Right lobe of liver (tissue), 6 donors: ENCODE data around the gene ROBO2. TPM values are rescaled to one million over a fixed set of nuclear protein-coding genes. Genes with fewer than 3 reads are reported as not detected.

Experiments
- ATAC-seq, 4 donors: fragments of 200-7000 bp; cut with Tn5 transposase; one replicate each; pipeline ENCODE4 v1.9.1; 2020; ENCODE audit warnings: mild to moderate bottlenecking in 4 of 4, moderate library complexity in 4 of 4
- DNase-seq, 3 donors: peaks; one replicate each; pipeline ENCODE4 v3.0.0-alpha.2; 2020
- H3K27ac ChIP-seq, 3 donors: fragments of 200-600 bp; one replicate each; pipeline ENCODE4 v1.8.0; 2022
- H3K27me3 ChIP-seq, 2 donors: fragments of 200-600 bp; one replicate each; pipeline ENCODE4 v1.8.0; 2022
- H3K36me3 ChIP-seq, 4 donors: fragments of 200-600 bp; sonication (generic) in 1 of 4; one replicate each; pipeline versions ENCODE4 v1.5.1 to v1.8.0; 2017 to 2022; ENCODE audit warnings: control low read depth in 1 of 4
- H3K4me1 ChIP-seq, 4 donors: fragments of 200-600 bp; sonication (generic) in 1 of 4; one replicate each; pipeline versions ENCODE4 v1.5.1 to v1.8.0; 2017 to 2022; ENCODE audit warnings: control low read depth in 1 of 4
- H3K4me3 ChIP-seq, 3 donors: fragments of 200-600 bp; one replicate each; pipeline ENCODE4 v1.8.0; 2022
- H3K9me3 ChIP-seq, 4 donors: fragments of 200-600 bp; sonication (generic) in 1 of 4; one replicate each; pipeline versions ENCODE4 v1.5.1 to v1.8.0; 2017 to 2022; ENCODE audit warnings: control low read depth in 1 of 4
- POLR2A ChIP-seq: fragments of 450-650 bp; IDR thresholded peaks from one replicate; pipeline ENCODE4 v1.6.1; 2017; ENCODE audit warnings: antibody characterized with exemption, mild to moderate bottlenecking
- WGBS: methylation state at CpG from one replicate; pipeline ENCODE4 v1.1.6; 2018; ENCODE audit warnings: low coverage, low lambda C conversion rate; ENCODE audit not compliant: insufficient coverage; ENCODE audit errors: missing lambda C conversion rate; 5-methylcytosine and 5-hydroxymethylcytosine counted together
- intact Hi-C, 2 donors: fragments of 100-400 bp; cut with DNase I; formaldehyde crosslinking; loops; one replicate each; pipeline versions ENCODE4 v1.11.2 to v1.14.1; 2022
- total RNA-seq, 6 experiments: library from RNA; depleted of rRNA in 2 of 6; stranded (reverse); fragments of >200 nt in 2 of 6; fragmentation: NEBNext Ultra II Directional in 3 of 6; extraction: Animal tissue kit (Norgen Biotek cat#: 25700) in 3 of 6; gene quantifications; one replicate each; pipeline versions ENCODE4 v1.1.0 to v1.2.4, GENCODE V29; 2016 to 2023
- TF ChIP-seq, protein P1 (sequence below), 4 donors: fragments of 200-600 bp in 3 of 4; fragments of 450-650 bp in 1 of 4; IDR thresholded peaks; one replicate each; pipeline versions ENCODE4 v1.5.1 to v1.8.0; 2016 to 2022; ENCODE audit warnings: antibody characterized with exemption in 4 of 4, mild to moderate bottlenecking in 2 of 4
- donor health status: DM: no; HTN: yes; CAD: no.
- donor health status: DM: no; HTN: no; CAD: no.
- donor health status: DM: no; HTN: no; CAD: no.
- donor health status: DM: no; HTN: yes; CAD: no.
- donor health status: DM: no; HTN: yes; CAD: no.

Gene ROBO2
- total RNA-seq, 6 experiments from 2014 or later = 0.07 to 1.7 (median 0.67) TPM

DNA sequence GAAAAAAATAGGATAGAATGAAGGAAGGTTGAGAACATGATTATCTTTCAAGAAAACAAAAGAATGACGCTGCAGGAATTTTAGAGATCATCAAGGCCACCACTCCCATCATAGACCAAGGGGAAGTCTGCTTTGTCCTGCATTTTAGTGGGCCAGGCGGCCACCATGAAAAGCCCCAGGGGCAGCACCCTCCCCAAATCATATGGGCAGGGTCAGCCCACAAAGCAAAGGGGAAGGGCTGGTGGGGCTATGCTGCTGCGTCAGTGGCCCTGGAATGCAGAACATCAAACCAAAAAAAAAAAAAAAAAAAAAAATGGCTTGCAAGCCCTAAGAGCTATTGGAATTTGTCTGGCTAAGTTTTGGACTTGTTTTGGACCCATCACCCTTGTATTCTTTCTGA is 620.8 kb downstream of the ROBO2 start:
- DNase-seq = no peak
- Histone ChIP-seq H3K9me3 (no peaks in the 10 kb centered on the region), H3K36me3 (no peaks in the 10 kb centered on the region), H3K4me1 (no peaks in the 10 kb centered on the region), H3K27ac (no peak overlapping the region), H3K4me3 (no peak overlapping the region), H3K27me3 (no peaks in the 10 kb centered on the region)
- ATAC-seq = no peak
- intact Hi-C loops = no loop called here
- no peak for TF ChIP-seq POLR2A
- TF ChIP-seq, protein P1, sequence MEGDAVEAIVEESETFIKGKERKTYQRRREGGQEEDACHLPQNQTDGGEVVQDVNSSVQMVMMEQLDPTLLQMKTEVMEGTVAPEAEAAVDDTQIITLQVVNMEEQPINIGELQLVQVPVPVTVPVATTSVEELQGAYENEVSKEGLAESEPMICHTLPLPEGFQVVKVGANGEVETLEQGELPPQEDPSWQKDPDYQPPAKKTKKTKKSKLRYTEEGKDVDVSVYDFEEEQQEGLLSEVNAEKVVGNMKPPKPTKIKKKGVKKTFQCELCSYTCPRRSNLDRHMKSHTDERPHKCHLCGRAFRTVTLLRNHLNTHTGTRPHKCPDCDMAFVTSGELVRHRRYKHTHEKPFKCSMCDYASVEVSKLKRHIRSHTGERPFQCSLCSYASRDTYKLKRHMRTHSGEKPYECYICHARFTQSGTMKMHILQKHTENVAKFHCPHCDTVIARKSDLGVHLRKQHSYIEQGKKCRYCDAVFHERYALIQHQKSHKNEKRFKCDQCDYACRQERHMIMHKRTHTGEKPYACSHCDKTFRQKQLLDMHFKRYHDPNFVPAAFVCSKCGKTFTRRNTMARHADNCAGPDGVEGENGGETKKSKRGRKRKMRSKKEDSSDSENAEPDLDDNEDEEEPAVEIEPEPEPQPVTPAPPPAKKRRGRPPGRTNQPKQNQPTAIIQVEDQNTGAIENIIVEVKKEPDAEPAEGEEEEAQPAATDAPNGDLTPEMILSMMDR (IDR thresholded peaks at IDR 0.05) = no peak
- 54% methylated on average over 3 of the region's 3 CpGs for WGBS

DNA sequence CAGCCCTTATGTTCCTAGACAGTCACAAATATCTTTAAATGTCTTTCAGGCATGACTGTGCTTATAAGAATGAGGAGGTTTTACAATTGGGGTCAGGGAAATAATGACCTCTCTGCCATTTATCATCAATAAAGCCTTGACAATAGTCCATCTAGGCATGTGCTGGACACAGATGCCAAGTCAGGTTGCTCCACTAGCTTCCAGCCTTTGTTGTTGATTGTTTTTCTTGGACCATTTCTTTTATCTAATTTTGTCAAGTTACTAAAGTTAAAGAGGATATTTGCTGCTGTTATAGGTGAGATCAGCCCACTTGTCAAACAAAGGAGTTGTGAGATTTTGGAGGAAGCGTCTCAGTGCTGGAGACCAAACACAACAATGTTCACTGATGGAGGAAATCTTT is 628.0 kb downstream of the ROBO2 start:
- intact Hi-C loops = no loop called here
- TF ChIP-seq POLR2A = no peak
- TF ChIP-seq, protein P1 (IDR thresholded peaks at IDR 0.05) = no peak
- ATAC-seq (no peak), DNase-seq (no peak)
- H3K27ac ChIP-seq = no peak overlapping the region
- no peaks in the 10 kb centered on the region for H3K9me3 ChIP-seq
- H3K27me3 ChIP-seq = no peaks in the 10 kb centered on the region
- no peaks in the 10 kb centered on the region for H3K4me1 ChIP-seq
- H3K4me3 ChIP-seq = no peak overlapping the region
- WGBS = 75% methylated on average over 1 of the region's 1 CpG
- H3K36me3 ChIP-seq = no peaks in the 10 kb centered on the region

DNA sequence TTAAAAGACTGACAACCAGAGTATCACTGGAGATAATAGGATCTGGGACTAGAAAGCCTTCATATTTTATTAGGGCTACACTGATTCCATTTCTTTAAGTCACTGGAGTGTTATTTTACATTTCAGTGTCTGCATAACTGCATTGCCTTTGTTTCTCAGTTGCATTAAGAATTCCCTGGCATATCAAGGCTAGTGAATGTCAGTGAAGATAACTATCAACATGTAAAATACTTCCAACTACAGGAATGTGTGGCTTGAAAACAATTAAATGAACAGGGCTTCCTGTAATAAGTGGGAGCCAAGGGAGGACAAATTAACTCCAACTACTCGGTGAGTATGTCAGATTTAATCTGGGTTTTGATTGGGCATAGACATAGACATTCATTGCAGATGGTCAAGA is 628.5 kb downstream of the ROBO2 start:
- intact Hi-C loops = no loop called here
- WGBS = 42% methylated on average over 1 of the region's 1 CpG
- no peaks in the 10 kb centered on the region for H3K9me3 ChIP-seq
- TF ChIP-seq, protein P1 (IDR thresholded peaks at IDR 0.05) = no peak
- TF ChIP-seq POLR2A = no peak
- H3K4me3 ChIP-seq = no peak overlapping the region
- H3K27ac ChIP-seq = no peak overlapping the region
- ATAC-seq (no peak), DNase-seq (no peak)
- H3K4me1 ChIP-seq = no peaks in the 10 kb centered on the region
- H3K27me3 ChIP-seq = no peaks in the 10 kb centered on the region
- H3K36me3 ChIP-seq = no peaks in the 10 kb centered on the region

DNA sequence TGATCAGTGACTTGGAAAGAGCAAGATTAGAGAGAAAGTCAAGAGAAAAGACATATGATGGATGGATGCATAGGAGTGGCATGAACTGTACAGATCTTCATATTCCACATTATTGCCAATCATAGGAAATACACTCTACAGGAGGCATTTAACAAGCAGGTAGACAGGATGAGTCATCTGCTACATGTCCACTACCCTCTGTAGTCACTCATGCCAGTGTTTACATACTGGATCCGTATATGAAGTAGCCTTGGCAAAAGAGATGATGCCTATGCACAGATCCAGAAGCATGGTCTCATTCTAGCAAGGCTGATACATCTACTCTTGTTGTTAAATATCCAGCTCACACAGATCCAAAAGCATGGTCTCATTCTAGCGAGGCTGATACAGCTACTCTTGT is 632.1 kb downstream of the ROBO2 start:
- WGBS = 51% methylated on average over 2 of the region's 2 CpGs
- no peak for DNase-seq
- Histone ChIP-seq H3K27me3 (no peaks in the 10 kb centered on the region), H3K4me3 (no peak overlapping the region), H3K4me1 (no peaks in the 10 kb centered on the region), H3K27ac (no peak overlapping the region), H3K9me3 (no peaks in the 10 kb centered on the region), H3K36me3 (no peaks in the 10 kb centered on the region)
- intact Hi-C loops = no loop called here
- no peak for ATAC-seq
- TF ChIP-seq, protein P1 (IDR thresholded peaks at IDR 0.05) = no peak
- no peak for TF ChIP-seq POLR2A

DNA sequence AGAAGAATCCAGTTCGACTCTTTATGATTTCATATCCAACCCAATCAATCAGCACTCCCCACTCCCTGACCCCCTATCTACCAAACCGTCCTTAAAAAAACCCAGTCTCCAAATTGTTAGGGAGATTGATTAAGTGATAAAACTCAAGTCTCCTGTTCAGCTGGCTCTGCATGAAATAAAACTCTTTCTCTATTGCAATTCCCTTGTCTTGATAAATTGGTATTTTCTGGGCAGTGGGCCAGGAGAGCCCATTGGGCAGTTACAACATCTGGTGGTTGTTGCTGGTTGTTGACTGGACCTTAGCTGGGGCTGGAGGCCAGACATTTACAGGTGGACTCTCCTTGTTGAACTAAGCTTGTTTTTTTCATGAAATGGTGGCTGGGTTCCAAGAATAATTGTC is 642.3 kb downstream of the ROBO2 start:
- DNase-seq (no peak), ATAC-seq (no peak)
- TF ChIP-seq POLR2A = no peak
- TF ChIP-seq, protein P1 (IDR thresholded peaks at IDR 0.05) = no peak
- 70% methylated on average over 2 of the region's 2 CpGs for whole genome bisulfite sequencing
- Histone ChIP-seq H3K9me3 (peaks cover 0 to 12% (median 0%) of the 10 kb centered on the region in 4 donors), H3K4me3 (no peak overlapping the region), H3K4me1 (no peaks in the 10 kb centered on the region), H3K36me3 (no peaks in the 10 kb centered on the region), H3K27ac (no peak overlapping the region), H3K27me3 (no peaks in the 10 kb centered on the region)
- intact Hi-C loops = no loop called here
